Daoy (cell line): ENCODE results near the gene AZI2. TPM values are rescaled to one million over a fixed set of nuclear protein-coding genes. Genes with fewer than 3 reads are reported as not detected.

Experiments used
- DNase-seq: peaks from one replicate; pipeline ENCODE4 v3.0.0-alpha.2; 2015; ENCODE audit warnings: low read depth
- total RNA-seq: library from RNA; depleted of rRNA; stranded (reverse); fragments of >200 nt; shearing (Covaris generic); gene quantifications from 2 replicates; pipeline ENCODE4 v1.2.3, GENCODE V29; 2014; rRNA removed

Gene AZI2
- total RNA-seq, 1 experiment from 2014 or later = 38.5 TPM

DNA sequence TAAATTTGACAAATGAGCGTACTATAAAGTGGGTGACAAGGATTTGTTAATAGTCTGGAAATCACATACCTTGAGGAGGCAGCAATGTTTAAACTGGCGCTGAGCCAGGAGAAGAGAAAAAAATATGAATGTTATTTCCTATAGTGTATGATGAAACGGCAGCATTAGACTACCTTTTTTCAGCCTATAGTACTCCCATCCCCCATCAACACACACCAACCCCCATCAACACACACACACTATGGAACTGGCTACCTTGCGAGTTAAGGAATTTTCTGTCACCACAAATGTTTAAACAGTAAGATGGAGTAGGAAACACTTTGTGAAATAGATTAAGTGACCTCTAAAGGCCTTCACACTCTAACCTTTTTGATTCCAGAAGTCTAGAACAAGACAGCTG lies 46.9 kb downstream of the AZI2 start:
- no peak for DNase-seq

DNA sequence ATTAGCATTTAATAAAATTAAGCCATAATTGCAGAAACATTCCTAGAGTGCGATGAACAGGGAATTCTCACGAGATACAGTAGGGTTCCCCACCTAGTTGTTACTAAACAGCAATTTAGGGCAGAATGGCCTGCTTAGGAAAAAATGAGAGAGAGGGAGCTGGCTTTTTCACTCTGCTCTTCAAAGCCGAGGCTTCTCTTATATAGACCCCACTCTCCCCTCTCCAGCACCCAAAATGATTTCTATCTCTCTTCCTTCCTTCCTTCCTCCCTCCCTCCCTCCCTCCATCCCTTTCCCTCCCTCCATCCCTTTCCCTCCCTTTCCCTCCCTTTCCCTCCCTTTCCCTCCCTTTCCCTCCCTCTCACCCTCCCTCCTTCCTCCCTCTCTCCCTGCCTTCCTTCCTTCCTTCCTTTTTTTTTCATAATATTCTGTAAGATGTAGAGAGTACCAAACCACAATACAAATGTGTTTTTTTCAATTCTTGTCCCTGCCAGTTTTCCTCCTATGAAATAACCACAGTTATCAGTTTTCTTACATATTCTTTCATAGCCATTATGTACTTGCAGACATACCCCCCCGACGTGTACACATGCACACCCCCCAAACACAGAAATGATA lies 48.2 kb downstream of the AZI2 start:
- no peak for DNase-seq

- no peak for DNase-seq
Observed at GRCh38 chr3:28299705-28300104, 48.9 kb downstream of the AZI2 start.

- no peak for DNase-seq
Observed at GRCh38 chr3:28295898-28296490, 52.6 kb downstream of the AZI2 start.

DNA sequence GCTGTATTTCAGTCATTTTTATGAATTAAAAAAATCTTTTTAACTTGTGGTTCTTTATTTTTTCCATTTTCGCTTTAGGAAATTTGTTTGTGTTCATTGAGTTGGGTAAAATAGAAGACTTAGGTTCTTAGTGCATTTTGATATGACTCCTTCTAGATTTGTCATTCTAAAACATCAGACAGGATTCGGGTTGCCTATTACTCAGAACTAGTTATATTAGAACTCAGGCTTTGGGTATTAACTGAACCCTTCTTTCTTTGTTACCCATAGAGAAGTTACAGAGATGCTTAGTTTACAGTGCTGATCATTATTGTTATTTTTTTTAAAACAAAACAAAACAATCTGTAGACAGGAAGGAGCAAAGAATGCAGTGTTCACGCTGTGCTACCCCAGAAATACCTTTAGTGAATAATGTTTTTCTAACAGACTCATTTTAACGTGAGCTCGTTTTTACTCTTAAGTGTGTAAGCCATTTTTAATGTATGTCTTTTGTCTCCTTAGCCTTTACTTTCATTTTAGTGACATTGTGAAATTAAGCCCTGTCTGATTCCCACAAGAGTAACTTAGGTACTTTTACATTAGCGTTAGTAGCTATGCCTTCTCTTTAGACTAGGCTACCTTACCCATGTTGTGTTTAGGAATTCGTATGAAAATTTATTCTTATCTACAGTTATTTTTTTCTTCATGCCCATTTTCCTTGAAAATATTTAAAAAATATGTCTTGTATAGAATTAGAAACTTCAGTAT lies 53.8 kb downstream of the AZI2 start:
- no peak for DNase-seq

- no peak for DNase-seq
Observed at GRCh38 chr3:28292622-28293021, 56.0 kb downstream of the AZI2 start.

GRCh38 chr3:28291577-28291976 lies 57.0 kb downstream of the AZI2 start:
- DNase-seq = no peak

GRCh38 chr3:28290863-28291300 lies 57.7 kb downstream of the AZI2 start:
- no peak for DNase-seq

- DNase-seq = no peak
Observed at GRCh38 chr3:28287046-28287445, 61.6 kb downstream of the AZI2 start.

- no peak for DNase-seq
Observed at GRCh38 chr3:28286595-28286994, 62.0 kb downstream of the AZI2 start.

DNA sequence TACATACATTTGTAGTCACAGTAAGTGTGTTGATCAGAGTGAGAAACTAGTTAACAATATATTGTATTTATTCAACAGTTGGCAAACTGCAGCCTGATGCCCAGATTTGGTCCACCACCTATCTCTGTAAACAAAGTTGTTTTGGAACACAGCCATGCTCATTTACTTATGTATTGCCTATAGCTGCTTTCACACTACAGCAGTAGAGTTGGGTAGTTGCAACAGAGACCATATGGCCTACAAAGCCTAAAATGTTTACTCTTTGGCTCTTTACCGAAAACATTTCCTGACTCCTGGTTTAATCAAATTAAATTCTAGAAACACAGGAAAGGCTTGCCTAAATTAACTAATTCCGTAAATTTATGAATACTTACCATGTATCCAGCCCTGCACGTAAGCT lies 67.8 kb downstream of the AZI2 start:
- no peak for DNase-seq

DNA sequence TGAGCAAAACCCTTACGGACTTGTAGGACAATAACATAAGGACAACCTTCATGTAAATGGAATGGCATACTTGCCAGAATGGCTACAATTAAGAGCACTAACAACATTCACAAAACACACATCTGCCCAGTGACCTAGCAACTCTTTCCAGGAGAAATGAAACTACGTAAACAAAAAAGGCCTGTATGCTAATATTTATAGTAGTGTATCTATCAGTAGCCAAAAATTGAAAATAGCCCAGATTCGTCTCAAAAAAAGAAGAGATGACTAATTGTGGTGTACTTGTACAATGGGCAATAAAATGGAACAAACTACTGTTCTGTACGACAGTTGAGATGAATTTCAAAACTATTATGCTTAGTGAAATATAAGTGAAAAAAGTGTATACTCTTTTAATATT lies 68.9 kb downstream of the AZI2 start:
- DNase-seq = no peak

- DNase-seq = no peak
Observed at GRCh38 chr3:28278918-28279317, 69.7 kb downstream of the AZI2 start.

DNA sequence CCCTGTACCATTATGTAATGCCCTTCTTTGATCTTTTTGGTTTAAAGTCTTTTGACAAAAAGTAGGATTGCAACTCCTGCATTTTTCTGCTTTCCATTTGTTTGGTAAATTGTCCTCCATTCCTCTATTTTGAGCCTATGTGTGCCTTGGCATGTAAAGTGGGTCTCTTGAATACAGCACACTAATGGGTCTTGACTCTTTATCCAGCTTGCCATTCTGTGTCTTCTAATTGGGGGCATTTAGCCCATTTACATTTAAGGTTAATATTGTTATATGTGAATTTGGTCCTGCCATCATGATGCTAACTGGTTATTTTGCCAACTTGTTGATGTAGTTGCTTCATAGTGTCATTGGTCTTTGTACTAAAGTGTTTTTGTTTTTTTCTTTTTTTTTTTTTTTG lies 74.8 kb downstream of the AZI2 start:
- DNase-seq = no peak

Other genes with a start within 250 kb of the AZI2 start
- 5.4 and 18.7 TPM in 2 replicates for gene CMC1, start 107.2 kb downstream of the AZI2 start, total RNA-seq
- gene ZCWPW2, start 103 bp downstream of the AZI2 start, total RNA-seq = not detected in 2 replicates